Neutrophil (primary cell): ENCODE data around the gene TTC9B.

Experiments
- H3K27ac ChIP-seq: fragments of 200-600 bp; sonication (generic); 2 replicates; pipeline ENCODE4 v1.5.1; 2016; ENCODE audit warnings: mild to moderate bottlenecking, moderate library complexity
- H3K27me3 ChIP-seq: fragments of 200-600 bp; sonication (generic); 2 replicates; pipeline ENCODE4 v1.6.0; 2016; ENCODE audit warnings: mild to moderate bottlenecking
- H3K36me3 ChIP-seq: fragments of 200-600 bp; sonication (generic); 2 replicates; pipeline ENCODE4 v1.5.1; 2017
- H3K4me1 ChIP-seq, 2 experiments: fragments of 200-600 bp in 1 of 2; sonication (generic) in 1 of 2; 1 replicate in 1 of 2; 2 replicates in 1 of 2; pipeline versions ENCODE4 v1.5.1 to v1.6.1; 2013 to 2016; ENCODE audit warnings: low read depth in 1 of 2, low read length in 1 of 2, mild to moderate bottlenecking in 1 of 2, moderate library complexity in 1 of 2; ENCODE audit not compliant: control insufficient read depth in 1 of 2, insufficient read depth in 1 of 2
- H3K4me3 ChIP-seq, 2 experiments: fragments of 200-600 bp in 1 of 2; sonication (generic) in 1 of 2; 1 replicate in 1 of 2; 2 replicates in 1 of 2; pipeline ENCODE4 v1.5.1; 2013 to 2016; ENCODE audit warnings: low read depth in 1 of 2, low read length in 1 of 2, mild to moderate bottlenecking in 1 of 2, moderate library complexity in 1 of 2
- H3K9me3 ChIP-seq: fragments of 200-600 bp; sonication (generic); 2 replicates; pipeline ENCODE4 v1.5.1; 2016
- CTCF ChIP-seq: fragments of 200-600 bp; sonication (generic); IDR thresholded peaks from 2 replicates; pipeline ENCODE4 v1.5.1; 2016; ENCODE audit warnings: antibody characterized with exemption

TTC9B gene

GRCh38 chr19:40265055-40265762 lies 47.0 kb upstream of the TTC9B start:
- H3K9me3 ChIP-seq, result no peaks in the 10 kb centered on the region
- no peaks in the 10 kb centered on the region for H3K27me3 ChIP-seq
- H3K36me3 ChIP-seq, result peaks cover 48% of the 10 kb centered on the region
- no peaks in the 10 kb centered on the region for H3K4me1 ChIP-seq
- no peak for TF ChIP-seq CTCF
- no peak overlapping the region for H3K4me3 ChIP-seq
- no peak overlapping the region for H3K27ac ChIP-seq

GRCh38 chr19:40264314-40265054 lies 46.3 kb upstream of the TTC9B start:
- Histone ChIP-seq H3K4me1 (no peaks in the 10 kb centered on the region), H3K27me3 (no peaks in the 10 kb centered on the region), H3K36me3 (peaks cover 44% of the 10 kb centered on the region), H3K9me3 (no peaks in the 10 kb centered on the region), H3K4me3 (no peak overlapping the region), H3K27ac (no peak overlapping the region)
- TF ChIP-seq CTCF, result no peak

- Histone ChIP-seq H3K36me3 (peaks cover 37% of the 10 kb centered on the region), H3K27ac (no peak overlapping the region), H3K27me3 (no peaks in the 10 kb centered on the region), H3K4me1 (no peaks in the 10 kb centered on the region), H3K9me3 (no peaks in the 10 kb centered on the region), H3K4me3 (no peak overlapping the region)
- TF ChIP-seq CTCF, result no peak
These were observed 45.5 kb upstream of the TTC9B start for GRCh38 chr19:40263440-40264313.

- H3K4me3 ChIP-seq, result no peak overlapping the region
- H3K27me3 ChIP-seq, result no peaks in the 10 kb centered on the region
- no peak overlapping the region for H3K27ac ChIP-seq
- no peaks in the 10 kb centered on the region for H3K9me3 ChIP-seq
- H3K4me1 ChIP-seq, result no peaks in the 10 kb centered on the region
- TF ChIP-seq CTCF, result no peak
- H3K36me3 ChIP-seq, result peaks cover 32% of the 10 kb centered on the region
These were observed 44.2 kb upstream of the TTC9B start for GRCh38 chr19:40262422-40262821.

- H3K27ac ChIP-seq, result no peak overlapping the region
These were observed 43.4 kb upstream of the TTC9B start for GRCh38 chr19:40261631-40262030.

More at GRCh38 chr19:40261631-40262030, 43.4 kb upstream of the TTC9B start:
- Histone ChIP-seq H3K9me3 (no peaks in the 10 kb centered on the region), H3K4me3 (no peak overlapping the region), H3K36me3 (peaks cover 39% of the 10 kb centered on the region), H3K4me1 (no peaks in the 10 kb centered on the region), H3K27me3 (no peaks in the 10 kb centered on the region)
- TF ChIP-seq CTCF, result no peak
